H1 (cell line): ENCODE results near the gene GAREM2. TPM values are rescaled to one million over a fixed set of nuclear protein-coding genes. Genes with fewer than 3 reads are reported as not detected.

Experiments
- BRCA1 ChIP-seq: IDR thresholded peaks from 2 replicates; pipeline ENCODE4 v1.6.1; 2012; ENCODE audit warnings: low read depth, low read length, improper control_type of control experiment
- EZH2 ChIP-seq: fragments of 200-600 bp; sonication (generic); IDR thresholded peaks from 2 replicates; pipeline ENCODE4 v1.7.1; 2012; ENCODE audit warnings: low read depth, mild to moderate bottlenecking, moderate library complexity, low read length, inconsistent platforms; ENCODE audit not compliant: severe bottlenecking
- polyA plus RNA-seq, 7 experiments: library from polyadenylated mRNA; depleted of rRNA in 3 of 7; stranded (reverse) in 5 of 7; unstranded in 2 of 7; fragments of >200 nt in 5 of 7; fragments of 200-250 nt in 2 of 7; gene quantifications; 1 replicate in 5 of 7; 2 replicates in 1 of 7; 4 replicates in 1 of 7; pipeline versions ENCODE4 v1.2.1 to v1.2.3, GENCODE V29; 2011 to 2013; ENCODE audit warnings: missing spikeins in 2 of 7, mixed read lengths in 2 of 7
- total RNA-seq: library from RNA; stranded (reverse); fragmentation: NEBNext Ultra II Directional; extraction: Animal tissue kit (Norgen Biotek cat#: 25700); gene quantifications from 2 replicates; pipeline ENCODE4 v1.2.1, GENCODE V29; 2021
- TF ChIP-seq, protein P1 (sequence below): IDR thresholded peaks from 2 replicates; pipeline ENCODE4 v1.6.1; 2011; ENCODE audit warnings: low read depth, mild to moderate bottlenecking, low read length; ENCODE audit not compliant: insufficient read depth

Gene GAREM2
- total and polyA plus RNA-seq, 2 of the 8 experiments (the other 6 are each of a cell fraction or from before 2014, with no cell fraction given): 19.9 TPM

DNA sequence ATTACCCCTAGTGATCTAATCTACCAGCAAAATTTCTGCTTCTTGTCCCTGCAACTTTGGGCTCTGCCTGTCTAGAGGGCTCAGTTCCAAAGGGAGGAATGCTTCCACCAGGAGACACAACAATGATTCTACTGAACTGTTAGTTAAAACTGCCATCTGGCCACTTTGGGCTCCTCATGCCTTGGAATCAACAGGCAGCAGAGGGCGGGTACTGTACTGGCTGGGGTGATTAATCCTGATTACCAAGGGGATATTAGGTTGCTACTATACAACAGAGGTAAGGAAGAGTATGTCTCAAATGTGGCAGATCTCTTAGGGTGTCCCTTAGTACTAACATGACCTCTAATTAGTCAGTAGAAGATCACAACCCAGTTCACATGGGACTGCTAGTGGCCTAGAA is 50.1 kb downstream of the GAREM2 start (continued):
- TF ChIP-seq, protein P1, sequence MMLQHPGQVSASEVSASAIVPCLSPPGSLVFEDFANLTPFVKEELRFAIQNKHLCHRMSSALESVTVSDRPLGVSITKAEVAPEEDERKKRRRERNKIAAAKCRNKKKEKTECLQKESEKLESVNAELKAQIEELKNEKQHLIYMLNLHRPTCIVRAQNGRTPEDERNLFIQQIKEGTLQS: no peak
- TF ChIP-seq BRCA1 (no peak), EZH2 (no peak)
